Breast epithelium (tissue), 4 donors: ENCODE results near the gene MAST4. TPM values are rescaled to one million over a fixed set of nuclear protein-coding genes. Genes with fewer than 3 reads are reported as not detected.

Source experiments
- DNase-seq, 2 donors: peaks; one replicate each; pipeline ENCODE4 v3.0.0-alpha.2; 2019; ENCODE audit warnings: low spot score in 2 of 2
- H3K27ac ChIP-seq, 2 donors: fragments of 200-600 bp; sonication (generic) in 1 of 2; one replicate each; pipeline ENCODE4 v1.5.1; 2016 to 2019; ENCODE audit warnings: mild to moderate bottlenecking in 1 of 2
- H3K27me3 ChIP-seq, 2 donors: fragments of 200-600 bp; sonication (generic) in 1 of 2; one replicate each; pipeline versions ENCODE4 v1.5.1 to v1.6.0; 2017 to 2019; ENCODE audit warnings: control low read depth in 1 of 2, mild to moderate bottlenecking in 1 of 2
- H3K36me3 ChIP-seq: fragments of 200-600 bp; one replicate; pipeline ENCODE4 v1.5.1; 2019
- H3K4me1 ChIP-seq, 2 donors: fragments of 200-600 bp; sonication (generic); one replicate each; pipeline ENCODE4 v1.5.1; 2016 to 2019; ENCODE audit warnings: control low read depth in 1 of 2
- H3K4me3 ChIP-seq, 3 donors: fragments of 200-600 bp; sonication (generic); 1 replicate in 2 of 3; 2 replicates in 1 of 3; pipeline ENCODE4 v1.5.1; 2016 to 2019; ENCODE audit warnings: mild to moderate bottlenecking in 3 of 3, moderate library complexity in 2 of 3
- H3K9me3 ChIP-seq, 2 donors: fragments of 200-600 bp; sonication (generic) in 1 of 2; one replicate each; pipeline ENCODE4 v1.5.1; 2016 to 2019; ENCODE audit warnings: control low read depth in 1 of 2
- POLR2A ChIP-seq: fragments of 450-650 bp; IDR thresholded peaks from one replicate; pipeline ENCODE4 v1.6.1; 2016; ENCODE audit warnings: antibody characterized with exemption, mild to moderate bottlenecking, moderate library complexity
- POLR2AphosphoS5 ChIP-seq, 3 donors: sonication (generic); formaldehyde crosslinking; IDR thresholded peaks; one replicate each; pipeline ENCODE4 v1.6.1; 2017; ENCODE audit warnings: antibody characterized with exemption in 3 of 3
- intact Hi-C: fragments of 100-400 bp; cut with DNase I; formaldehyde crosslinking; loops from one replicate; pipeline ENCODE4 v1.15.1; 2023; ENCODE audit warnings: low total_unique reads
- total RNA-seq, 3 donors: library from RNA; depleted of rRNA; stranded (reverse); fragments of >200 nt; gene quantifications; one replicate each; pipeline ENCODE4 v1.1.0, GENCODE V29; 2016
- TF ChIP-seq, protein P1 (sequence below), 3 donors: fragments of 450-650 bp; IDR thresholded peaks; one replicate each; pipeline ENCODE4 v1.5.1; 2016 to 2017; ENCODE audit warnings: antibody characterized with exemption in 3 of 3, mild to moderate bottlenecking in 3 of 3, moderate library complexity in 3 of 3

Gene MAST4
- total RNA-seq, 3 donors from 2014 or later = 28.0 to 61.5 (median 50.1) TPM

DNA sequence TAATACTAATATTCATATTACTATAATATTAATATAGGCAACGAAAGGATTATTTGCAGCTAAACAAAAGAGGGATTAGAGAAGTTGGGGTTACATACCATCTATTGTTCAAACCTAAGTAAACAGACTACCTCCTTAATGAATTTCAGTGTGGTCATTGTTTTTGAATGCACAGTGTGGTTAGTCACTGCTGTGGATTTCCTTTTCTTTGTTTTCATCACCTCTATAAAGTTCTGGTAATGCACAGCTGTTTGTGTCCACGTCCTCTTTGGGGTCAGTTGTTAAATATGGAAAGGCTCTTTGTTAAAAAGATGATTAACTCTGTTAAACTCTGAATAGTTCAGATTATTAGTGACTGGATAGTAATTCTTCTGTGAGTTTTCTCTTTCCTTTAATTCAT, 233.6 kb downstream of the MAST4 start:
- Histone ChIP-seq H3K4me3 (no peak overlapping the region), H3K9me3 (no peaks in the 10 kb centered on the region), H3K36me3 (no peaks in the 10 kb centered on the region), H3K27me3 (no peaks in the 10 kb centered on the region), H3K4me1 (no peaks in the 10 kb centered on the region), H3K27ac (no peak overlapping the region)
- TF ChIP-seq, protein P1, sequence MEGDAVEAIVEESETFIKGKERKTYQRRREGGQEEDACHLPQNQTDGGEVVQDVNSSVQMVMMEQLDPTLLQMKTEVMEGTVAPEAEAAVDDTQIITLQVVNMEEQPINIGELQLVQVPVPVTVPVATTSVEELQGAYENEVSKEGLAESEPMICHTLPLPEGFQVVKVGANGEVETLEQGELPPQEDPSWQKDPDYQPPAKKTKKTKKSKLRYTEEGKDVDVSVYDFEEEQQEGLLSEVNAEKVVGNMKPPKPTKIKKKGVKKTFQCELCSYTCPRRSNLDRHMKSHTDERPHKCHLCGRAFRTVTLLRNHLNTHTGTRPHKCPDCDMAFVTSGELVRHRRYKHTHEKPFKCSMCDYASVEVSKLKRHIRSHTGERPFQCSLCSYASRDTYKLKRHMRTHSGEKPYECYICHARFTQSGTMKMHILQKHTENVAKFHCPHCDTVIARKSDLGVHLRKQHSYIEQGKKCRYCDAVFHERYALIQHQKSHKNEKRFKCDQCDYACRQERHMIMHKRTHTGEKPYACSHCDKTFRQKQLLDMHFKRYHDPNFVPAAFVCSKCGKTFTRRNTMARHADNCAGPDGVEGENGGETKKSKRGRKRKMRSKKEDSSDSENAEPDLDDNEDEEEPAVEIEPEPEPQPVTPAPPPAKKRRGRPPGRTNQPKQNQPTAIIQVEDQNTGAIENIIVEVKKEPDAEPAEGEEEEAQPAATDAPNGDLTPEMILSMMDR (IDR thresholded peaks at IDR 0.05) = no peak
- TF ChIP-seq POLR2AphosphoS5 (IDR thresholded peaks at IDR 0.05) (no peak), POLR2A (no peak)
- intact Hi-C loops = no loop called here
- DNase-seq = no peak

DNA sequence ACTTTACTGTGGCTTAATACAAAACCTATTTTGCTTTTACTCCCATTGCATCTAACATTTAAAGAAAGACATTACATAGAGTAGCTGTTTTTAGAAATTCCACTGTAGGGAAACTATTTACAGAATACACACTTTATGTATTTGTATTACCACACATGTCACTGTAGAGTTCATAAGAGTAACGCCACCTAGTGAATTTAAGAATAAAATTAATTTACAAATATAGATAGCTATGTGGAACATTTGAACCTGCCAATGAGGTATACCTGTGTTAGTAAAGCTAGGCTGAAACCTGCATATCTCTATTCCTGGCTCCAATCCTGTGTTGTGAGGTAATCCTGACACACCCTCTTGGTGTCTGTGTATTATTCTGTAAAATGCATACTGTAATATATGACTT, 234.4 kb downstream of the MAST4 start:
- TF ChIP-seq, protein P1 (IDR thresholded peaks at IDR 0.05) = no peak
- TF ChIP-seq POLR2A (no peak), POLR2AphosphoS5 (IDR thresholded peaks at IDR 0.05) (no peak)
- no peaks in the 10 kb centered on the region for H3K36me3 ChIP-seq
- H3K9me3 ChIP-seq = no peaks in the 10 kb centered on the region
- H3K27me3 ChIP-seq = no peaks in the 10 kb centered on the region
- H3K4me3 ChIP-seq = no peak overlapping the region
- DNase-seq = no peak
- H3K4me1 ChIP-seq = no peaks in the 10 kb centered on the region
- intact Hi-C loops = no loop called here
- no peak overlapping the region for H3K27ac ChIP-seq

DNA sequence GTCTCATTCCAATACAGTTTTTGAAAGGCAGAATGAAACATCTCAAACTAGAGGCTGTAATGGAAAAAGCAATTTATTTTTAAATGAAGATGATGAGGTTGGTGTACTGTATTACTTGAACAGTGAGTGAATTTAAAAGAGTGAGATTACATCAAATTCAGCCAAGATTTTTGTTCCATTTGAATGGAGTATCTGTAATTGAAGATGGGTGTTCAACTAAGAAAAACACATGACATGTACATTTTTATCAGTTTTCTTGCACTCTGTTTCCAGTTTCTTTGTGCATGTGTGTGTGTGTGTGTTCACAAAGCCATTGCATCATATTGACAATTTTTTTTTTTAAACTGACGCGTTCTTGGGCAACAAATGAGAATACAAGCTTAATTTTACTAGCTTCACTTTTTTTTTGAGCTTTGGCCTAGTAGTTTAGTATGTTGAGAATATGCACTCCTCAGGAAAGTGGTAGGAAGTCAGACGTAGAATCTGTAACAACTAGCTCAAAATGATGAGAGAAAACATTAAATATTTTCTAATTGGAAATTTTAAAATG, 243.5 kb downstream of the MAST4 start:
- no peaks in the 10 kb centered on the region for H3K4me1 ChIP-seq
- H3K9me3 ChIP-seq = no peaks in the 10 kb centered on the region
- TF ChIP-seq, protein P1 (IDR thresholded peaks at IDR 0.05) = no peak
- TF ChIP-seq POLR2AphosphoS5 (IDR thresholded peaks at IDR 0.05) = no peak
- TF ChIP-seq POLR2A = no peak
- no peaks in the 10 kb centered on the region for H3K27me3 ChIP-seq
- intact Hi-C loops = no loop called here
- no peak overlapping the region for H3K27ac ChIP-seq
- H3K36me3 ChIP-seq = no peaks in the 10 kb centered on the region
- no peak for DNase-seq
- no peak overlapping the region for H3K4me3 ChIP-seq

DNA sequence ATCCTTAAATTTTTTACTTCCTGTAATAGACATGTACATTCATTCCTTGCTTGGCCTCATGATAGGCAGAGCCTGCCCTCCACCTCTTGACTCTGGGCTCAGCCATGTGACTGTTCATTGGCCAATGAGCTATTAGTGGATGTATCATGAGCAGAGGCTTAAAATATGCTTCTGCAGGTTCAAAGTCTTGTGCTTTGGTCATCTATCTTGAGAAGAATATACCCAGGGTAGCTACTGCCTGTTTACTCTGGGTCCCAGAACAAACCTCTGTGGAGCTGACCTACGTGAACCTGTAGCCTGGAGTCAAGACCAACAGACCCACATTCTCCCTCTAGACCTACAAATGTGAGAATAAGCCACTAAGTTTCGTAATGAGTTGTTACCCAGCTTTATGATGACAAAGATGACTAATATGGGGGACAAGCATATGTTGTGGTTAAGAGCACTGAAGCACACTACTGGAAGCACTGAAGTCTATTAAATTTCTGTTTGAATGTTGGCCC, 244.4 kb downstream of the MAST4 start:
- no peaks in the 10 kb centered on the region for H3K36me3 ChIP-seq
- no peaks in the 10 kb centered on the region for H3K9me3 ChIP-seq
- H3K27ac ChIP-seq = no peak overlapping the region
- no peak for TF ChIP-seq POLR2A
- no peak for TF ChIP-seq POLR2AphosphoS5 (IDR thresholded peaks at IDR 0.05)
- TF ChIP-seq, protein P1 (IDR thresholded peaks at IDR 0.05) = no peak
- no peak for DNase-seq
- intact Hi-C loops = no loop called here
- no peaks in the 10 kb centered on the region for H3K4me1 ChIP-seq
- no peaks in the 10 kb centered on the region for H3K27me3 ChIP-seq
- H3K4me3 ChIP-seq = no peak overlapping the region

DNA sequence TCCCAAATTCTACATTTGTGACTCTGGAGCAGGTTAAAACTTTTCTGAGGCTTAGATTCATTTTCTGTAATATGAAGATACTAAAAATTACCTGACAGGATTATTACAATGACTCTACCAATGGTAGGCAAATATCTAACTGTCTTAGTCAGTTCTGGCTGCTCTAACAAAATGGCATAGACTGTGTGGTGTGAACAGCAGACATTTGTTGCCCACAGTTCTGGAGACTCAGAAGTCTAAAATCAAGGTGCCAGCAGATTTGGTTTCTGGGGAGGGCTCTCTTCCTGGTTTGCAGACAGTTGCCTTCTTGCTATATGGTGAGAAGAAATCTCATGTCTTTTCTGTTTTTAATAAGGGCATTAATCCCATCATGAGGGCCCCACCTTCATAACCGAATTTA, 245.1 kb downstream of the MAST4 start:
- no peak overlapping the region for H3K27ac ChIP-seq
- no peaks in the 10 kb centered on the region for H3K36me3 ChIP-seq
- no peak for DNase-seq
- no peaks in the 10 kb centered on the region for H3K4me1 ChIP-seq
- no peak for TF ChIP-seq POLR2AphosphoS5 (IDR thresholded peaks at IDR 0.05)
- TF ChIP-seq, protein P1 (IDR thresholded peaks at IDR 0.05) = no peak
- no peak for TF ChIP-seq POLR2A
- H3K4me3 ChIP-seq = no peak overlapping the region
- H3K27me3 ChIP-seq = no peaks in the 10 kb centered on the region
- H3K9me3 ChIP-seq = no peaks in the 10 kb centered on the region
- intact Hi-C loops = no loop called here
